Thymus (tissue), 11 donors: ENCODE measurements around the gene ZNF280A. TPM values are rescaled to one million over a fixed set of nuclear protein-coding genes. Genes with fewer than 3 reads are reported as not detected.

Experiments
- DNase-seq, 9 donors: peaks; one replicate each; pipeline ENCODE4 v3.0.0-alpha.2; 2013; ENCODE audit warnings: low spot score in 9 of 9, low read depth in 6 of 9, missing footprints in 1 of 9
- H3K27ac ChIP-seq, 2 donors: one replicate each; pipeline ENCODE4 v1.5.1; 2013; ENCODE audit warnings: control low read depth in 1 of 2, low read depth in 1 of 2, low read length in 1 of 2, mild to moderate bottlenecking in 1 of 2, moderate library complexity in 1 of 2
- H3K27me3 ChIP-seq, 2 donors: one replicate each; pipeline ENCODE4 v1.5.1; 2013; ENCODE audit warnings: low read length in 1 of 2; ENCODE audit not compliant: control insufficient read depth in 2 of 2, insufficient read depth in 1 of 2
- H3K36me3 ChIP-seq, 2 donors: one replicate each; pipeline ENCODE4 v1.5.1; 2013; ENCODE audit warnings: low read length in 1 of 2, mild to moderate bottlenecking in 1 of 2, moderate library complexity in 1 of 2; ENCODE audit not compliant: control insufficient read depth in 2 of 2, insufficient read depth in 2 of 2
- H3K4me1 ChIP-seq, 2 donors: one replicate each; pipeline ENCODE4 v1.5.1; 2013; ENCODE audit warnings: low read length in 2 of 2; ENCODE audit not compliant: control insufficient read depth in 2 of 2, insufficient read depth in 2 of 2
- H3K4me3 ChIP-seq, 2 donors: one replicate each; pipeline ENCODE4 v1.5.1; 2013; ENCODE audit warnings: low read length in 2 of 2, control low read depth in 1 of 2, mild to moderate bottlenecking in 1 of 2
- H3K9me3 ChIP-seq, 2 donors: one replicate each; pipeline ENCODE4 v1.5.1; 2013; ENCODE audit warnings: low read length in 1 of 2, mild to moderate bottlenecking in 1 of 2; ENCODE audit not compliant: control insufficient read depth in 2 of 2, insufficient read depth in 1 of 2
- WGBS: extraction: QIAGEN DNeasy Blood & Tissue Kit; methylation state at CpG from one replicate; pipeline ENCODE4 v1.1.7; 2013; 5-methylcytosine and 5-hydroxymethylcytosine counted together
- polyA plus RNA-seq: library from polyadenylated mRNA; stranded (reverse); fragments of 200-250 nt; gene quantifications from one replicate; pipeline ENCODE4 v1.2.3, GENCODE V29; 2013
- total RNA-seq: library from RNA; stranded (reverse); fragments of 120-200 nt; gene quantifications from one replicate; pipeline ENCODE4 v1.2.4, GENCODE V29; 2013
- donor health status: healthy.

Gene ZNF280A
- total and polyA plus RNA-seq, 2 donors, result 0.02 to 0.05 TPM

DNA sequence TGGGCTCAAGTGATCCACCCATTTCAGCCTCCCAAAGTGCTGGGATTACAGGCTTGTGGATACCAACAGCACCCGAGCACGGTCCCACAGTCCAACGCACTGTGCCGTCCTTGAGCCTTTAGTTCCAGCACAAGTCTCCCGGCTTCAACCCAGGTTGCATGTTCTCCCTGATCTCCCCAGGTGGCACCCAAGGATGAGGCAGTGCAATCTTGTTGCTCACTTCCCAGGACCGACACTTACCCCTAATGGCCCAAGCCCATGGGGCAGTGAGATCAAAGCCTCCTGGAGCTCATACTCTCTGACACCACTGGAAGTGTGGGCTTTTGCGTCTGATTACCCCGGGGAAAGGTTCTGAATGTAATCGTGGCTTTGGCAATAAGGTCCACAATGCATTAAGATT, 35.5 kb upstream of the ZNF280A start:
- WGBS, result 97% methylated on average over 9 of the region's 9 CpGs
- DNase-seq, result no peak
- Histone ChIP-seq H3K27me3 (no peaks in the 10 kb centered on the region), H3K27ac (no peak overlapping the region), H3K4me1 (no peaks in the 10 kb centered on the region), H3K9me3 (peaks cover 0 to 5% of the 10 kb centered on the region in 2 donors), H3K36me3 (no peaks in the 10 kb centered on the region), H3K4me3 (no peak overlapping the region)

DNA sequence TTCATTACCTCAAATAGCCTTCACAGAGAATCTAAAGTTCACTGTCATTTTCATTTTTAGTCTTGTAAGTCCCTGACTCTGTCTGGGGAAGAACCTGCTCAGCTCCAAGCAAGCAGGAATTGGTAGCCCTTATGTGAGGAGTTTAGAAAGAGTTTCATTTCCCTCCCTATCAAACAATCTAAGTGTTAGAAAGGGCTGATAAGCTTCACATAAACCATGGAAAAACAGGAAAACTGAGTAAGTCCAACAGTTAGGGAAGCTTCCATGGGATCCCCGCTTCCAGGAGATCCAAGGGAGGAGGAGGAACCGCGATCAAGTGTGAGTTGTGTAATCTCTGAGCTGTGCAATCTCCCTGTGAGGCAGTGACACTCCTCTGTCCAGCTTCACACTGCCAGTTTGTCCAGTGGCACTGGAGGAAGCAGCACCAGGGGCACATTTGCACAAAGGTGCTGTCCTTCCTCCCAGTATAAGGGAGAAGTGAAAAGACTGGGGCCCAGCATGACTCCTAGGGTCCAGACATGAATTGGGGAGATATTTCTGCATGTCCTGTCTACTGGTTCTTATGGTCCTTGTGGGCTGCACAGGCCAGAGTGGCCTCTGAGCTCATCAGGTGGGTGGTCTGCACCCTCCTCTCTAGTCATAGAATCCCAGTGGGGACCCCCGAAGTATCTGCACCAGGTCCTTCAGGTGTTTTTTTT, 34.7 kb upstream of the ZNF280A start:
- Histone ChIP-seq H3K9me3 (peaks cover 0 to 5% of the 10 kb centered on the region in 2 donors), H3K27ac (no peak overlapping the region), H3K4me1 (no peaks in the 10 kb centered on the region), H3K4me3 (no peak overlapping the region), H3K36me3 (no peaks in the 10 kb centered on the region), H3K27me3 (no peaks in the 10 kb centered on the region)
- no peak for DNase-seq
- WGBS, result 93% methylated on average over 4 of the region's 4 CpGs

- H3K36me3 ChIP-seq, result no peaks in the 10 kb centered on the region
- H3K27me3 ChIP-seq, result no peaks in the 10 kb centered on the region
- no peak overlapping the region for H3K27ac ChIP-seq
- WGBS, result 71% methylated on average over 8 of the region's 8 CpGs
- H3K4me1 ChIP-seq, result no peaks in the 10 kb centered on the region
- no peak for DNase-seq
- no peak overlapping the region for H3K4me3 ChIP-seq
- peaks cover 0 to 3% of the 10 kb centered on the region in 2 donors for H3K9me3 ChIP-seq
These were observed 33.9 kb upstream of the ZNF280A start for GRCh38 chr22:22553735-22554586.

DNA sequence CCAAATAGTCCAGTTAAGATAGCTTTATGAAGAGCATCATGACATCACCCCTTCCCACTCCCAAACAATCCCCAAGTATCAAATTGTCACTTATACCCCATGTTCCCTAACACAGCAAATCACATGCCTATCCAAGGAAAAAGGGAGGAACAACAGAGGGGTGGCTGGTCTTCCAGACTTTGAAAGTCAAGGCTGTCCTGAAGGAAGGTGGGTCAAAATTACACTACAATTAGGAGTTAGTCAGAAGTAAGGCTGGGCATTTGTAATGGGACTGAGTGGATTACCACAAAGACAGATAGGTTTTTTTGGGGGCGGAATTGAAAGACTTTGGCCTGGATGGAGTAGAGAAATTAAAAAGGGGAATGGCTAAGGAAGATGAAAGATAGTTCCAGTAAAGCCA, 33.1 kb upstream of the ZNF280A start:
- Histone ChIP-seq H3K9me3 (no peaks in the 10 kb centered on the region), H3K27me3 (no peaks in the 10 kb centered on the region), H3K4me3 (no peak overlapping the region), H3K27ac (no peak overlapping the region), H3K36me3 (no peaks in the 10 kb centered on the region), H3K4me1 (no peaks in the 10 kb centered on the region)
- 98% methylated on average over 1 of the region's 1 CpG for WGBS
- DNase-seq, result no peak

GRCh38 chr22:22552630-22553029, 32.6 kb upstream of the ZNF280A start:
- no peaks in the 10 kb centered on the region for H3K27me3 ChIP-seq
- H3K4me1 ChIP-seq, result no peaks in the 10 kb centered on the region
- H3K9me3 ChIP-seq, result no peaks in the 10 kb centered on the region
- WGBS, result 77% methylated on average over 4 of the region's 4 CpGs
- H3K4me3 ChIP-seq, result no peak overlapping the region
- H3K36me3 ChIP-seq, result no peaks in the 10 kb centered on the region
- DNase-seq, result no peak
- H3K27ac ChIP-seq, result no peak overlapping the region

DNA sequence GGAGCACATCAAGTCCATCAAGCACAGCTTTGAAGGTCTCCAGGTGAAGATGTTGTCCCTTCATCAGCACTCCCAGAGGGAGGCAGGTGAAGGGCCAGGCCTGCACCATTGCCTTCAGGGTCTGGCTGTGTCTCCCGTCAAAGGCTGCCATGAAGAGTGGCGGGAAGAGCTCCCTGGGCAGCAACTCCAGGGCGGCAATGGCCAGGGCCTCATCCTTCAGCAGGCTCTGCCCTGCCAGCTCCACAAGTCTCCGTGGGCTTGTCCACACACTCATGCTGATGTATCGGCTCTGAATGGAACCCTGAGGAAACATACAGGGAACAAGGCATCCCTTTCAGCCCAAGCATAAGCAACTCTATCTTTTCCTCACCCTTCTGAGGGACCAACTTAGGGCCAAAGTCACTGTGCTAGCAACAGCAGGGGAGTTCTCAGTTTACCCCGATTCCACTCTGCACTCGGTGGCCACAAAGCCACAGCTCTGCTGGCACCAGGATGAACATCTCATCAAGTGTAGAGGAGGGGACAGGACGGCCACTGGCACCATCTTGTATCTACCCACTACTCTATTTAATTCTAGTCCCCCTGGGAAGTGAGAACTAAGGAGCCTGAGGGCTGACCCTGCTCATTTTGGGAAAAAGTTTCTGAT, 30.8 kb upstream of the ZNF280A start:
- no peaks in the 10 kb centered on the region for H3K27me3 ChIP-seq
- no peaks in the 10 kb centered on the region for H3K4me1 ChIP-seq
- 96% methylated on average over 8 of the region's 8 CpGs for WGBS
- no peak for DNase-seq
- no peaks in the 10 kb centered on the region for H3K9me3 ChIP-seq
- no peaks in the 10 kb centered on the region for H3K36me3 ChIP-seq
- no peak overlapping the region for H3K27ac ChIP-seq
- no peak overlapping the region for H3K4me3 ChIP-seq

- no peaks in the 10 kb centered on the region for H3K9me3 ChIP-seq
- no peaks in the 10 kb centered on the region for H3K4me1 ChIP-seq
- no peak overlapping the region for H3K27ac ChIP-seq
- no peaks in the 10 kb centered on the region for H3K36me3 ChIP-seq
- 100% methylated on average over 1 of the region's 1 CpG for WGBS
- H3K27me3 ChIP-seq, result no peaks in the 10 kb centered on the region
- H3K4me3 ChIP-seq, result no peak overlapping the region
- DNase-seq, result no peak
These were observed 28.8 kb upstream of the ZNF280A start for GRCh38 chr22:22548910-22549309.

DNA sequence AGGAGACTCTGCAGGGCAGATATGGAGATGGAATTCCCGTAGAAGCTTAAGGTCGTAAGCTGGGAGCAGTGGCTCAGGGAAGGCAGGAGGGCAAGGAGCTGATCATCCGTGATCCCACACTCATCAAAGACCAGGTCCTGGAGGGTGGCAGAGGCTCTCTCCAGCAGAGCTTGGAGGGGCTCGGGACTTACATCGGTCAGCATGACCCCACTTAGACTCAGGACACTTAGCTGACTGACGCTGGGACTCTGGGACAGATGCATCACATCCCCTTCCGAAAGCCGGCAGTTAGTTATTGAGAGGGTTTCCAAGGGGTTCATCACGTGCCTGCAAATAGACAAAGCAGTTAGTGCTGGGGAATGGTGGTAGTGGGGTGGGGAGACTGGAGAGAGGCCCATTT, 28.2 kb upstream of the ZNF280A start:
- no peaks in the 10 kb centered on the region for H3K27me3 ChIP-seq
- H3K4me1 ChIP-seq, result no peaks in the 10 kb centered on the region
- no peaks in the 10 kb centered on the region for H3K36me3 ChIP-seq
- no peak overlapping the region for H3K27ac ChIP-seq
- no peak overlapping the region for H3K4me3 ChIP-seq
- WGBS, result 87% methylated on average over 9 of the region's 9 CpGs
- DNase-seq, result no peak
- no peaks in the 10 kb centered on the region for H3K9me3 ChIP-seq

GRCh38 chr22:22547692-22548300, 27.7 kb upstream of the ZNF280A start:
- no peak for DNase-seq
- no peaks in the 10 kb centered on the region for H3K27me3 ChIP-seq
- no peaks in the 10 kb centered on the region for H3K9me3 ChIP-seq
- H3K4me3 ChIP-seq, result no peak overlapping the region
- no peak overlapping the region for H3K27ac ChIP-seq
- H3K4me1 ChIP-seq, result no peaks in the 10 kb centered on the region
- H3K36me3 ChIP-seq, result no peaks in the 10 kb centered on the region
- WGBS, result 35% methylated on average over 3 of the region's 3 CpGs
